Germinal center (tissue), 1 donor: ENCODE results near the gene PPHLN1.

Experiments used
- DNase-seq: peaks from one replicate; pipeline ENCODE4 v3.0.0; 2012; ENCODE audit warnings: mixed read lengths, low spot score

Gene PPHLN1

GRCh38 chr12:42482748-42483520 lies 157.0 kb downstream of the PPHLN1 start:
- peak; percentile 80 for DNase-seq

- DNase-seq = peak; percentile 51
These were observed 157.5 kb downstream of the PPHLN1 start for GRCh38 chr12:42483521-42483790.

- no peak for DNase-seq
These were observed 159.0 kb downstream of the PPHLN1 start for GRCh38 chr12:42484996-42485395.

- no peak for DNase-seq
These were observed 159.9 kb downstream of the PPHLN1 start for GRCh38 chr12:42485823-42486222.

GRCh38 chr12:42486407-42486806 lies 160.4 kb downstream of the PPHLN1 start:
- DNase-seq = no peak

GRCh38 chr12:42490261-42490842 lies 164.4 kb downstream of the PPHLN1 start:
- no peak for DNase-seq
